BLaER1 treated with 17β-estradiol and CSF1 and Interleukin-3, amounts not matched to agents 10 nM and 100 nM (cell line): ENCODE results near the gene FICD.

Experiments
- H3K27ac ChIP-seq, 11 experiments: shearing (Covaris generic); formaldehyde crosslinking; 2 replicates each; pipeline ENCODE4 v1.8.1; 2022
- H3K27me3 ChIP-seq, 11 experiments: shearing (Covaris generic); formaldehyde crosslinking; 2 replicates each; pipeline ENCODE4 v1.8.1; 2022
- H3K36me3 ChIP-seq, 11 experiments: shearing (Covaris generic); formaldehyde crosslinking; 2 replicates each; pipeline ENCODE4 v1.8.1; 2022
- H3K4me1 ChIP-seq, 10 experiments: shearing (Covaris generic); formaldehyde crosslinking; 2 replicates each; pipeline ENCODE4 v1.8.1; 2022
- H3K4me2 ChIP-seq, 11 experiments: shearing (Covaris generic); formaldehyde crosslinking; 2 replicates each; pipeline ENCODE4 v1.8.1; 2022
- H3K4me3 ChIP-seq, 10 experiments: shearing (Covaris generic); formaldehyde crosslinking; 2 replicates each; pipeline ENCODE4 v1.8.1; 2022
- H3K9ac ChIP-seq, 11 experiments: shearing (Covaris generic); formaldehyde crosslinking; 2 replicates each; pipeline ENCODE4 v1.8.1; 2022
- H3K9me3 ChIP-seq, 11 experiments: shearing (Covaris generic); formaldehyde crosslinking; replicated peaks in 1 of 11; 2 replicates each; pipeline ENCODE4 v1.8.1; 2022
- H4K20me1 ChIP-seq, 11 experiments: shearing (Covaris generic); formaldehyde crosslinking; 2 replicates each; pipeline ENCODE4 v1.8.1; 2022
- Cebpa-rat ChIP-seq, 11 experiments: shearing (Covaris generic); IDR thresholded peaks; 2 replicates each; pipeline ENCODE4 v1.8.1; 2022

FICD gene

DNA sequence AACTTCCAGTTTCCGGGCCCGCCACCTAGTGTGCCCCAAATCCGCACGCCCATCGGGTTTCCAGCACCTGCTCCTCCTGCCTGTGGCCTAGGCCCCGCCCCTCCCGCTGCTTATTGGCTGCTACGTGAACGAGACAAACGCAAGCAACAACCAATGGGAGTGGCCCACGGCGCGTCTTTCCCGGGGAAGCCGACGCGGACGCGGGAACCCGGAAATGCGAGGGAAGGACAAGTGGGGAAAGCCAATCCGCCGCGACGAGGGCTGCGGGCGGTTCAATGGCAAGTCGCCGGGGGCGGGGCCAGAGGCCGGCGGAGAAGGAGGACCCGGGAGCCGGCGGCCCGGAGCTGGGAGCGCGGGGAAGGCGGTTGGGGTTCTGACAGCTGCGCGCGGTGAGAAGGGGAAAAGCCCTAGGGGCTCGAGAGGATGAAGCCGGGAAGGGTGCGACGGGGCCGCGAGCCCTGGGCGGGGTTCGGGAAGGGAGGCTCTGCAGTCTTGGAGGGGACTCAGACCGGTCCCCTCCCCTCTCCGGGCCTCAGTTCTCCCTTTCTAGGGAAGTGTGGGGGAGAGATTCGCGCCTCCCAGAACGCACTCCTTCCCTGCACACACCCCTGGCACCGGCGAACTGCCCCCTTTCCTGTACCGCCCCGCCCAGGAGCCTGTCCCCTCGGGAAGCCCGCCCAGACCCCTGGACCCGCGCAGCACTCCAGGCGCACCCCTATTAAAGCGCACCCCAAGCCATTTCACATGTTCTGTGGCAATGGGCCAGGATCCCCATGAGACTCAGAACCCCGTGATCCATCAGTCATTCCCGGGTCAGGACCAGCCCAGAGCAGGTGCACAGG, at the start of gene FICD:
TSS of gene FICD (plus strand) at position 305 of the 842 bp plus-strand sequence. CDS start 1,696 bp downstream, outside the sequence.
- Histone ChIP-seq H3K4me3 (peak within 1 kb of the TSS; percentile 73 to 92 (median 86)), H3K36me3 (peaks cover 23 to 35% (median 29%) of the 10 kb centered on the region in 11 experiments), H3K4me2 (peak within 1 kb of the TSS; percentile 90 to 99 (median 96)), H3K9me3 (no peaks in the 10 kb centered on the region), H4K20me1 (peaks cover 11 to 48% (median 41%) of the 10 kb centered on the region in 11 experiments; a peak in 19 of 22 replicates), H3K27ac (peak within 1 kb of the TSS; percentile 61 to 88 (median 80)), H3K9ac (peak within 1 kb of the TSS; percentile 76 to 91 (median 87)), H3K4me1 (peaks cover 8 to 31% (median 21%) of the 10 kb centered on the region in 10 experiments), H3K27me3 (no peaks in the 10 kb centered on the region)
- TF ChIP-seq Cebpa-rat (IDR thresholded peaks at IDR 0.05), result no peak

DNA sequence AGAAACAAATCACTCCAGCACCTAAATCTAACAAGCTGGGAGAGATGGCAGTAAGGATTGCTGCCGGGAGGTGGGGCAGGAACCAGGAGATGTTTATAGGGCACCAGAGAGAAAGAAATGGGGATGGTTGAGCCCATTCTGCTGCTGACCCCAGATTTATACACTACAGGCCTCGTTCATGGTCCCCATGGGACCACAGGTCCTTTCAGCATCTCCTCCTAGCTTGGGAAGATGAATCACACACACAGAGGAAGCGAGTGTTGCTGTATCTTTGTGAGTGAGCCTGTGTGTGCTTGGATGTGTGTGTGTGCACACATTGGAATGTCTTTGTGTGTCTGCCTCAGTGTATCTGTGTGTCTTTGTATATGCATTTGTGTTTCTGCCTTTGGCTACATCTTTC, 49.7 kb upstream of the FICD start:
- Histone ChIP-seq H3K4me2 (no peak overlapping the region), H3K4me1 (no peaks in the 10 kb centered on the region), H3K36me3 (no peaks in the 10 kb centered on the region), H3K9me3 (no peaks in the 10 kb centered on the region), H3K27me3 (no peaks in the 10 kb centered on the region; a peak in 1 of 22 replicates), H3K9ac (no peak overlapping the region), H4K20me1 (peaks cover 0 to 13% (median 0%) of the 10 kb centered on the region in 11 experiments; a peak in 7 of 22 replicates), H3K4me3 (no peak overlapping the region), H3K27ac (no peak overlapping the region)
- TF ChIP-seq Cebpa-rat (IDR thresholded peaks at IDR 0.05), result no peak

DNA sequence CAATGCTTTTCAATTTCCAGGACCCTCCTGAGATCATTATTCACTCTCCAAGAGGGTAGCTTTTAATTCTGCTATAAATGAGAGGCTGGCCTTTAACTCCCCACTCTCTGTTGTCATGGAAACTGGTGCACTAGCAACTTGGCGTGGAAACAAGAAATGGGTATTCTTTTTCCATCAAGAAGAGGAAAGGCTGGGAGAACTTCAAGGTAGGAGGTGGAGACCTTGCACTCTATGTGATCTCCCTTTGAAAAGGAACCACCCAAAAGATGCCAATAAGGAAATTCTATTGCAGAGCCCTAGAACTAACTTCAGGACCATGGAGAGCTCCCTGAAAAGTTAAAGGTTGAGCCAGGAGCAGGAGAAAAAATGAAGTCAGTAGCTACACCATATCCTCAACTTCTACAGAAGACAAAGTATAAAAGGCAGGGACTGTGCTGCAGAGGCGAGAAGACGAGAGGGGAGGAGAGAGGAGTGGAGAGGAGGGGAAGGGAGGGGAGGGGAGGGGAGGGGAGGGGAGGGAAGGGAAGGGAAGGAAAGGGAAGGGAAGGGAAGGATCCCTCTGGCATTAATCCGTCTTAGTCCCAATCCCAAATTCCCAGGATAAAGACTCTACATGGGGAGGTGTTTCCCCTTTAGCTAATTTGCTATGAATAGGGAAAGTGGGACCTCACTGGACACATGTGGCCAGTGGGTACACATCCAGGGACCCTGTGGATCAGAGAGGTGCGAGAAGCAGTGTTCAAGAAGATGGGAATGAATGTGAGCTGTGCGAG, 46.7 kb upstream of the FICD start:
- TF ChIP-seq Cebpa-rat (IDR thresholded peaks at IDR 0.05), result no peak
- Histone ChIP-seq H3K9ac (no peak overlapping the region), H3K36me3 (no peaks in the 10 kb centered on the region), H3K4me2 (no peak overlapping the region), H3K9me3 (no peaks in the 10 kb centered on the region), H3K4me3 (no peak overlapping the region), H3K27me3 (no peaks in the 10 kb centered on the region; a peak in 1 of 22 replicates), H4K20me1 (peaks cover 0 to 13% (median 0%) of the 10 kb centered on the region in 11 experiments; a peak in 6 of 22 replicates), H3K27ac (no peak overlapping the region), H3K4me1 (no peaks in the 10 kb centered on the region)

DNA sequence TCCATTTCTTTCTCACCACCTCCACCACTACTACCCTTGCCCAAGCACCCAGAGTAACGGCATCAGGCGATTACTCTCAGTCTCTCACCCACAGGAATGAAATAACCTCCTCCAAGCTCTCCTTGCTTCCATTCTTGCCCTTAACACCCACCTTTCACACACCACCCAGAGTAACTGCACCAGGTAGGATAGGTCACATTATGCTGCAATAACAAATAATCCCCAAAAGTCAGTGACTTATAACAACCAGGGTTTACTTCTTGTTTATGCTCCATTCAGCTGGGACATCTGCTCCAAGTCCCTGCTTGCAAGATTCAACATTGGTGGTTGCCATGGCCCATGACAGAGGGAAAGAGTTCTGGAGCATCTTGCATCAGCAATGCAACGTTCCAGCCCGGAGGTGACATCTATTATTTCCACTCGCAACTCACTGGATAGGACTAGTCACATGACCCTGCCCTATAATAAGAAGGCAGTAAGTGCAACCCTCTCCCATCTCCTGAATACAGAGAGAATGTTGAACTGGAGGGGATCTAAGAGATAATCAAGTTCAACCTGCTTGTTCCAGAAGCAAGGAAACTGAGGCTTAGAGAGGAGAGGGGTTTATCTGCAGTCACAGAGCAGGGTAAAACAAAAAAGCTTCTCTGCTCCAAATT, 41.5 kb upstream of the FICD start:
- Histone ChIP-seq H3K4me1 (peaks cover 0 to 1% (median 0%) of the 10 kb centered on the region in 10 experiments; a peak in 1 of 20 replicates), H3K4me3 (no peak overlapping the region), H3K9me3 (no peaks in the 10 kb centered on the region), H3K27me3 (no peaks in the 10 kb centered on the region), H3K4me2 (no peak overlapping the region), H3K9ac (no peak overlapping the region), H3K36me3 (no peaks in the 10 kb centered on the region), H4K20me1 (no peaks in the 10 kb centered on the region; a peak in 2 of 22 replicates), H3K27ac (no peak overlapping the region)
- no peak for TF ChIP-seq Cebpa-rat (IDR thresholded peaks at IDR 0.05)

DNA sequence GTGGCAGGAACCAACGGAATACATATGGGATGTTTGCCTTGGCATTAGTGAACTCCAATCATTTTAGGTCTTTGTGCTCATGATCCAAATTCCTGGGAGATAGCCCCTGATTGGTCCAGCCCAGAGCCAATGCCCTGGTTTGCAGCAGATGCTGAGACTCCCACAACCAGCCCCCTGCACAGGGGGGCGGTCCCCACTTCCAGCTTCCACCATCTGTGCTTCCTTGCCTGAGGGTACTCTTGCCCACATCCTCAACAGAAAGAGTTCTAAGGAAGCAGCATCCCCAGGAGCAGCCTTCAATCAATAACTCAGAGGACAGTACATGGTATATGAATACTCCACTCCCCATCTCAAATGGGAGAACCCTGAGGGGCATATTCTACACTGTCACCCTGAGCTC, 39.7 kb upstream of the FICD start:
- Histone ChIP-seq H3K4me1 (peaks cover 0 to 5% (median 0%) of the 10 kb centered on the region in 10 experiments; a peak in 1 of 20 replicates), H3K36me3 (no peaks in the 10 kb centered on the region), H4K20me1 (no peaks in the 10 kb centered on the region), H3K9me3 (no peaks in the 10 kb centered on the region), H3K27me3 (no peaks in the 10 kb centered on the region), H3K27ac (no peak overlapping the region), H3K9ac (no peak overlapping the region), H3K4me2 (no peak overlapping the region), H3K4me3 (no peak overlapping the region)
- no peak for TF ChIP-seq Cebpa-rat (IDR thresholded peaks at IDR 0.05)

DNA sequence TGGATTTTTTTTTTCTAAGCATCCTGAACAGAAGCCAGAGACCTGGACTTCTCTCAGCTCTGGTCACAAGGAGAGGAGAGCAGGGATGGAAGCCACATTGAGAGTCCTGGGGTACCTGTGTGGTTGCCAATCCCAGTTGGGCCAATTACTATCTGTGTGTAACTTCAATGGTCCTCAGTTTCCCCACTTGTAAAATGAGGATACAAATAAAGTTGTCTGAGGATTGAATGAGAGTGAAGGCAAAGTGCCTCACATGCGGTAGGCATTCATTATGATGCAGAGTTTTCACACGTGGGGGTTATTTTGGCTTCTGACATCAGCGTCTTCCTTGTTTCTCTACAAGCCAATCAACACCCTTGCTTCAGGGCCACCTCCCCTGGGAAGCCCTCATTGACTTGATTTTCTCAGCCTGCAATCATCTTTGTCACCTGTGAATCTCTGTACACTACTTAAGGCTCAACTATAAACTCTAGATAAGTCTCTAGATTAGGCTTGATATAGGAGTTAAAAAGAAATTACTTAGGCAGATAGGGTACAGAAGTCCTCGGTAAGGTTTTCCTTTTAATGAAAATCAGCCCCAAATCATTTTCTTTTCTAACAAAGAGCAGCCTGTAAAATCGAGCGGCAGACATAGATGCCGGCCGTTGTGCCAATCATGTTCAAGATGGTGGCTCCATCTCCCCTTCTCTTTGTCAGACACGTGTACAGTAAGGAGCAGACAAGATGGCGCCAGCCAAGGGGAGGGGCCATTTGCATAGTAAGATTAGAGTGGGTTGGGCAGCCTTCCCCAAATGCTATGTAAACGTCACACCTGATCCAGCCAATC, 37.8 kb upstream of the FICD start:
- Histone ChIP-seq H3K9me3 (no peaks in the 10 kb centered on the region), H3K27me3 (no peaks in the 10 kb centered on the region), H3K4me3 (no peak overlapping the region), H3K27ac (no peak overlapping the region), H3K9ac (no peak overlapping the region), H3K4me1 (peaks cover 0 to 5% (median 0%) of the 10 kb centered on the region in 10 experiments; a peak in 1 of 20 replicates), H4K20me1 (no peaks in the 10 kb centered on the region), H3K4me2 (no peak overlapping the region), H3K36me3 (no peaks in the 10 kb centered on the region)
- no peak for TF ChIP-seq Cebpa-rat (IDR thresholded peaks at IDR 0.05)

DNA sequence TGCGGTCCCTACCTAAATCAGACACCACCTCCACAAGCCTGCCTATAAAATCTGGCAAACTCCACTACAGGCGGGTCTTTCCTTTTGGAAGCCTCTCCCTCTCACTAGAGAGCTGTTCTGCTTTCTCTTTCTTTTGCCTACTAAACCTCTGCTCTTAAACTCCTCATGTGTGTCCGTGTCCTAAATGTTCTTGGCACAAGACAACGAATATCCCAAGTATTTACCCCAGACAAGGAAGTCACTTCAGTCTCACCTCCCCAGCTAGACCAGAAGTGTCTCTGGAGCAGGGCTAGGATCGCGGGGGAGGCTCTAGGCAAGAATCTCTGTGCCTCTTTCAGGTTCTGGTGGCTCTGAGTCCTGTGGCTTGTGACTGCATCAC, 37.2 kb upstream of the FICD start:
- Histone ChIP-seq H3K9ac (no peak overlapping the region), H3K4me2 (no peak overlapping the region), H3K4me1 (peaks cover 0 to 5% (median 0%) of the 10 kb centered on the region in 10 experiments; a peak in 1 of 20 replicates), H4K20me1 (no peaks in the 10 kb centered on the region), H3K4me3 (no peak overlapping the region), H3K27me3 (no peaks in the 10 kb centered on the region), H3K27ac (no peak overlapping the region), H3K9me3 (no peaks in the 10 kb centered on the region), H3K36me3 (no peaks in the 10 kb centered on the region)
- TF ChIP-seq Cebpa-rat (IDR thresholded peaks at IDR 0.05), result no peak

DNA sequence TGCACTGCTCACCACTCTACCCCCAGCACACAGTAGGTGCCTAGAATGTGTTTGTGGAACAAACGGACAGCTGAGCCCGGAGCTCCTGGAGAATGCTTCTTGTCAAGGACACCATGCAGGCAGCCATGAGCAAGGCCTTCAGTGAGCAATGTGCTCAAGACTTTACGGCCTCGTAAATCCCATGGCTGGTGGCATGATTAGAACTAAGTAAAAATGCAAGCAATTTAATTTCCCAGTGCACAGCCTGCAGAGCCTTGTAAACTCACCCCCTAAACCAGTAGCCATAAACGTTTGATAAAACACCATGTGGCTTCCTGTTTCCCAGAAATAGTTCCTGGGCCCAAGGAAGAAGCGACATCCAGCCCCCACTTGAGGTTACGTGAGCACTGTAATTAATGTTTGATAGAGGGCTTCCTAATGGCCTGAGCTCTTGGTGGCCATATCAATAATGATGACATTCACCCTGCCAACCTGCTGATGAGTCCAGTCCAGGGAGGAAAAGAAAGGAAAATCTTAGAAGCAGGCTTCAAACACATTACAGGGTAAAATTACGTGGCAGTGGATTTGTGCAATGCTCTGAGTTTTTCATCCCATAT, 36.4 kb upstream of the FICD start:
- no peak for TF ChIP-seq Cebpa-rat (IDR thresholded peaks at IDR 0.05)

More for the DNA sequence above, 36.4 kb upstream of the FICD start:
- H4K20me1 ChIP-seq, result no peaks in the 10 kb centered on the region
- H3K27ac ChIP-seq, result no peak overlapping the region
- no peaks in the 10 kb centered on the region for H3K27me3 ChIP-seq
- no peaks in the 10 kb centered on the region for H3K9me3 ChIP-seq
- H3K36me3 ChIP-seq, result no peaks in the 10 kb centered on the region
- no peak overlapping the region for H3K9ac ChIP-seq
- H3K4me2 ChIP-seq, result peak overlapping the region in 3 of 11 experiments; percentile 2 to 21 (median 13); a peak in 3 of 22 replicates
- peaks cover 0 to 5% (median 0%) of the 10 kb centered on the region in 10 experiments; a peak in 1 of 20 replicates for H3K4me1 ChIP-seq
- no peak overlapping the region for H3K4me3 ChIP-seq
